ENCODE results near the gene SARNP.

The SARNP gene

GRCh38 chr12:55847603-55848291 lies 30.2 kb upstream of the SARNP start:
- DNase-seq (ENCODE audit: low read depth) = peak; percentile 99
- H3K9ac ChIP-seq (ENCODE audit: low read length) = peak overlapping the region; percentile 89
- no peaks in the 10 kb centered on the region for H3K36me3 ChIP-seq (ENCODE audit: control insufficient read depth, insufficient read depth, low read length, severe bottlenecking)
- H3K9me3 ChIP-seq (ENCODE audit: control insufficient read depth, low read length) = no peaks in the 10 kb centered on the region
- peaks cover 70% of the 10 kb centered on the region for H3K4me1 ChIP-seq (ENCODE audit: control insufficient read depth, insufficient read depth, low read length)
- peak overlapping the region; percentile 73 for H3K4me3 ChIP-seq (ENCODE audit: low read length)
- no peaks in the 10 kb centered on the region for H3K27me3 ChIP-seq (replicated peaks; ENCODE audit: control insufficient read depth, insufficient read depth, low read length)

- Histone ChIP-seq H3K36me3 (ENCODE audit: control insufficient read depth, insufficient read depth, low read length, severe bottlenecking) (no peaks in the 10 kb centered on the region), H3K9ac (ENCODE audit: low read length) (peak overlapping the region; percentile 83), H3K27me3 (replicated peaks; ENCODE audit: control insufficient read depth, insufficient read depth, low read length) (no peaks in the 10 kb centered on the region), H3K4me3 (ENCODE audit: low read length) (peak overlapping the region; percentile 63), H3K4me1 (ENCODE audit: control insufficient read depth, insufficient read depth, low read length) (peaks cover 74% of the 10 kb centered on the region), H3K9me3 (ENCODE audit: control insufficient read depth, low read length) (no peaks in the 10 kb centered on the region)
- peak; percentile 77 for DNase-seq (ENCODE audit: low read depth)
Measured at GRCh38 chr12:55847033-55847432, 29.5 kb upstream of the SARNP start.

DNA sequence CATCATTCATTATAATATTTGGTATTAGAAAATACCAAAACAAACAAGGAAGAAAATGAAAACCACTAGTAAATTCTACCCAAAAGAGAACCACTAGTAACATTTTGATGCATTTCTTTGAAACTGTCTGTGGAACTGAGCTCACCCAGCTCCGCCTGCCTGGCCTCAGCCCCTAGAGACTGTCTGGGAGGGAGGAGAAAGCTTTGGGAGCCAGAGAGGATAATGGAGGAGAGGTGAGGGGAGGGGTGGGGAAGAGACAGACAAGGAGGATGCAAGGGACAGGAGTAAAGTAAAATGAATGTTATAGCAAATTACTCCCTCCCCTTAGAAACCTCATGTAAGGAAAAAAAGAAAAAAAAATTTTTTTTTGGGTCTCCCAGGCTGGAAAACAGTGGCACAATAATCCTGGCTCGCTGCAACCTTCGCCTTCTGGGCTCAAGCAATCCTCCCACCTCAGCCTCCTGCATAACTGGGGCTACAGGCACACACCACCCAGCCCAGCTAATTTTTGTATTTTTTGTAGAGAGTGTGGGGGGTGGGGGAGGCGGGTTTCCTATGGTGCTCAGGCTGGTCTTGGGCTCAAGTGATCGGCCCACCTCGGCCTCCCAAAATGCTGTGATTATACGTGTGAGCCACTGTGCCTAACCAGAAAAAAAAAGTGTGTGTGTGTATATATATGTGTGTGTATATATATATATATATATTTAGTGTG lies 28.4 kb upstream of the SARNP start:
- Histone ChIP-seq H3K9ac (ENCODE audit: low read length) (peak overlapping the region; percentile 83), H3K4me1 (ENCODE audit: control insufficient read depth, insufficient read depth, low read length) (peaks cover 81% of the 10 kb centered on the region), H3K9me3 (ENCODE audit: control insufficient read depth, low read length) (no peaks in the 10 kb centered on the region), H3K36me3 (ENCODE audit: control insufficient read depth, insufficient read depth, low read length, severe bottlenecking) (peaks cover 2% of the 10 kb centered on the region), H3K27me3 (replicated peaks; ENCODE audit: control insufficient read depth, insufficient read depth, low read length) (no peaks in the 10 kb centered on the region), H3K4me3 (ENCODE audit: low read length) (peak overlapping the region; percentile 41)
- peak; percentile 54 for DNase-seq (ENCODE audit: low read depth)

- H3K9me3 ChIP-seq (ENCODE audit: control insufficient read depth, low read length) = no peaks in the 10 kb centered on the region
- H3K27me3 ChIP-seq (replicated peaks; ENCODE audit: control insufficient read depth, insufficient read depth, low read length) = no peaks in the 10 kb centered on the region
- peak overlapping the region; percentile 83 for H3K9ac ChIP-seq (ENCODE audit: low read length)
- peak overlapping the region; percentile 41 for H3K4me3 ChIP-seq (ENCODE audit: low read length)
- no peak for DNase-seq (ENCODE audit: low read depth)
- H3K36me3 ChIP-seq (ENCODE audit: control insufficient read depth, insufficient read depth, low read length, severe bottlenecking) = peaks cover 8% of the 10 kb centered on the region
- H3K4me1 ChIP-seq (ENCODE audit: control insufficient read depth, insufficient read depth, low read length) = peaks cover 80% of the 10 kb centered on the region
Measured at GRCh38 chr12:55845361-55845760, 27.8 kb upstream of the SARNP start.

GRCh38 chr12:55844961-55845360 lies 27.4 kb upstream of the SARNP start:
- Histone ChIP-seq H3K27me3 (replicated peaks; ENCODE audit: control insufficient read depth, insufficient read depth, low read length) (no peaks in the 10 kb centered on the region), H3K4me1 (ENCODE audit: control insufficient read depth, insufficient read depth, low read length) (peaks cover 76% of the 10 kb centered on the region), H3K9ac (ENCODE audit: low read length) (peak overlapping the region; percentile 83), H3K9me3 (ENCODE audit: control insufficient read depth, low read length) (no peaks in the 10 kb centered on the region), H3K36me3 (ENCODE audit: control insufficient read depth, insufficient read depth, low read length, severe bottlenecking) (peaks cover 10% of the 10 kb centered on the region), H3K4me3 (ENCODE audit: low read length) (peak overlapping the region; percentile 41)
- no peak for DNase-seq (ENCODE audit: low read depth)

GRCh38 chr12:55843431-55843830 lies 25.9 kb upstream of the SARNP start:
- H3K9me3 ChIP-seq (ENCODE audit: control insufficient read depth, low read length) = no peaks in the 10 kb centered on the region
- peaks cover 22% of the 10 kb centered on the region for H3K36me3 ChIP-seq (ENCODE audit: control insufficient read depth, insufficient read depth, low read length, severe bottlenecking)
- DNase-seq (ENCODE audit: low read depth) = no peak
- H3K4me3 ChIP-seq (ENCODE audit: low read length) = no peak overlapping the region
- H3K4me1 ChIP-seq (ENCODE audit: control insufficient read depth, insufficient read depth, low read length) = peaks cover 67% of the 10 kb centered on the region
- H3K27me3 ChIP-seq (replicated peaks; ENCODE audit: control insufficient read depth, insufficient read depth, low read length) = no peaks in the 10 kb centered on the region
- H3K9ac ChIP-seq (ENCODE audit: low read length) = peak overlapping the region; percentile 92

DNA sequence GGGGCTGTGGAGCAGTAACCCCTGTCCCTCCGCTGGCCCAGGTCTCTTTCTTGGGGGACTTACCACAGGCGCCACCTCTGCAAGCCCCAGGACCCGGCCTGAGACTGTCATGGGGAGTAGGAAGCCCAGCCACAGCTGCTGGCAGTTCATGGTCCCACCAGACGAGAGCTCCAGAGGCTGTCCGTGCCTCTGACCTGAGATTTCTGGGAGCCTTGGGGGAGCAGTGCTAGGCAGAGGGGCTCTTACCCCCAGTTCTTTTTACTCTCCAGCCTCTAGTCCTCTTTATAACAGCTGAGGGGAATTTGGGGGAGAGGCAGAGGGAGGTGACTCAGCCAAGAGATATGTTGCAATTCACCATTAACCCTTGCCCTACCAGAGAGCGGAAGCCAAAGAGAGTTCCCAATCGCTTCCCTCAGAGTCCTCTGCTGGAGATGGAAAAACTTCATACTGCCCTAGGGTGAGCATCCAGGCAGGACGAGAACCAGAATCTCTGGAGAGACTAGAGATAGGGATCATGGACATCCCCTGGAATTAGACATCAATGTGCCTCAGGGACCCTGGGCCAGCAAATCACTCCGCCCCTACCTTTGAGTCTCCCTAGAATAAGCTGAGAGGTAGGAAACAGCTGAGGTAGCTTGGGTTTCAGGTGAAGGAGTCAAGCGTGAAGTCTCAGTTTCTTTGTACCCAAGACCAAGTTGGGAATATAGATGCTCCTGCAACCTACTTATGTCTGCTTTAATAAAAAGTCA lies 25.3 kb upstream of the SARNP start, which contains the start of gene MMP19:
Gene MMP19 (minus strand): TSS at position 256 of the 749 bp plus-strand sequence. CDS start 106 bp downstream, at position 150.
- peak within 1 kb of the TSS; percentile 89 for H3K4me3 ChIP-seq (ENCODE audit: low read length)
- H3K27me3 ChIP-seq (replicated peaks; ENCODE audit: control insufficient read depth, insufficient read depth, low read length) = no peaks in the 10 kb centered on the region
- H3K36me3 ChIP-seq (ENCODE audit: control insufficient read depth, insufficient read depth, low read length, severe bottlenecking) = peaks cover 28% of the 10 kb centered on the region
- peak within 1 kb of the TSS; percentile 92 for H3K9ac ChIP-seq (ENCODE audit: low read length)
- DNase-seq (ENCODE audit: low read depth) = peak; percentile 90
- no peaks in the 10 kb centered on the region for H3K9me3 ChIP-seq (ENCODE audit: control insufficient read depth, low read length)
- peaks cover 66% of the 10 kb centered on the region for H3K4me1 ChIP-seq (ENCODE audit: control insufficient read depth, insufficient read depth, low read length)

DNA sequence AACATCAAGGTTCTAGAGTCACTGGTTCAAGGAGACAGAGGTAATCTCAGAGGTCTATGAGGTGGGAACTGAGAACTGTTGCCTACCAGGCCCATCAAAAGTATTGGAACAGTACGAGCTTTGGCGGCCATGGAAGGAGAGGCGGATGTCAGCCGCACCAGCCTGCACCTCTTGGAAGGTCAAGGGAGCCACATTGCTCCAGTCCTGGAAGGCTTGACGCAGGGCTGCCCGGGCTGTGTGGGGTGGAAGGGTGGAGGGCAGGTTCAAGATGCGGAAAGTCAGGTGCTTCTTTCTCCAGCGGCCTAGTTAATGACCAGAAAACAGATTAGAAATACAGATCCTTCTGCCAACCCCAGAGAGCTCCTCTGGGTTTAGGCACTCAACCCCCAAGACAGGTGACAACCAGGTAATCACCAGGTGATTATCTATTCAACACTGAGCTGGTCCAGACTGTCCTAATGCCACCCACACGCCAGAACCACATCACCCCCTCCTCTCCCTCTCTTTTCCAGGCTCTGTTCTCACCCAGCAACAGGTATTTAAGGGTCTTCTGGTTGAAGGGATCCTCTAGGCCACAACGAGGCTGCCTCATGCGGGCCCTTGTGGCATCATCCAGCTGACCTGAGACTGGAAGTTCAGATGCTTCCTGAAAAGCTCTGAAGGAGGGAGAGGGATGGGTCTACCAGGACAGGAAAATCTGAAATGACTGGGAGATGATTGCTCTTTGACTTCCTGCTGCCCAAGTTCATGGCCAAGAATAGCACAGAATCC lies 23.2 kb upstream of the SARNP start:
- Histone ChIP-seq H3K36me3 (ENCODE audit: control insufficient read depth, insufficient read depth, low read length, severe bottlenecking) (peaks cover 48% of the 10 kb centered on the region), H3K4me3 (ENCODE audit: low read length) (peak overlapping the region; percentile 89), H3K27me3 (replicated peaks; ENCODE audit: control insufficient read depth, insufficient read depth, low read length) (no peaks in the 10 kb centered on the region), H3K4me1 (ENCODE audit: control insufficient read depth, insufficient read depth, low read length) (peaks cover 49% of the 10 kb centered on the region), H3K9ac (ENCODE audit: low read length) (no peak overlapping the region), H3K9me3 (ENCODE audit: control insufficient read depth, low read length) (no peaks in the 10 kb centered on the region)
- no peak for DNase-seq (ENCODE audit: low read depth)

DNA sequence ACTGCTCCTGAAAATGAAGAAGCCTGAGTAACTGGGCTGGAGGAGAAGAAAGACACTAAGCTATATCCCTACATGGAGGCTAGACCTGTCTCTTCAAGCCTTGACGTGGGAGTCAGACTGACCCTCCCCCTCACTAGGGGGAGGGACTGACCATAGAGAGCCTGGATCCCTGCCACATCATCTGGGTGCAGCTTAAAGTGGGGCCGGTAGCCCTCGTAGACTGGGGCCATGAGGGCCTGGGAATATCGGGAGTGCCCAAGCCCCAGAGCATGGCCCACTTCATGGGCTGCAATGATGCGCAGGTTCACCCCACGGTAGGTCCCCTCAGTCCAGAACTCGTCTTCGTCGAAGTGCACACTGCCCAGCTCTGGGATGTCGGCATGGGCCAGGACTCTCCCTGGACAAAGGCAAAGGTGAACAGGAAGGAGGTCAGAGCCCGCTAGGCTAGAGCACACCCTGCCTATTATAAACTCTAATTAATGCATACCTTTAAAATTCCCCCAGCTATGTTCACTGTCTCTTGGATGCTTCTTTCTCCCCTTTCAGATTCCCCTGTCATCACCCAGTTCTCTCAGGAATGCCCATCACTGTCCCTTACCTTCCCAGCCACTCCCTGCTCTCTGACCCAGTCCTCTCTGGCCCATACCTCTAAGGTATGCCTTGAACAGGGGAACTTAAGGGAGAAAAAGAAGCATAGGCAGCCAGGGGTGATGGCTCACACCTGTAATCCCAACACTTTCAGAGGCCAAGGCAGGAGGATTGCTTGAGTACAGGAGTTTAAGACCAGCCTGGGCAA lies 22.0 kb upstream of the SARNP start:
- H3K9ac ChIP-seq (ENCODE audit: low read length) = no peak overlapping the region
- H3K9me3 ChIP-seq (ENCODE audit: control insufficient read depth, low read length) = no peaks in the 10 kb centered on the region
- H3K27me3 ChIP-seq (replicated peaks; ENCODE audit: control insufficient read depth, insufficient read depth, low read length) = no peaks in the 10 kb centered on the region
- H3K4me1 ChIP-seq (ENCODE audit: control insufficient read depth, insufficient read depth, low read length) = peaks cover 40% of the 10 kb centered on the region
- no peak overlapping the region for H3K4me3 ChIP-seq (ENCODE audit: low read length)
- DNase-seq (ENCODE audit: low read depth) = no peak
- peaks cover 53% of the 10 kb centered on the region for H3K36me3 ChIP-seq (ENCODE audit: control insufficient read depth, insufficient read depth, low read length, severe bottlenecking)

DNA sequence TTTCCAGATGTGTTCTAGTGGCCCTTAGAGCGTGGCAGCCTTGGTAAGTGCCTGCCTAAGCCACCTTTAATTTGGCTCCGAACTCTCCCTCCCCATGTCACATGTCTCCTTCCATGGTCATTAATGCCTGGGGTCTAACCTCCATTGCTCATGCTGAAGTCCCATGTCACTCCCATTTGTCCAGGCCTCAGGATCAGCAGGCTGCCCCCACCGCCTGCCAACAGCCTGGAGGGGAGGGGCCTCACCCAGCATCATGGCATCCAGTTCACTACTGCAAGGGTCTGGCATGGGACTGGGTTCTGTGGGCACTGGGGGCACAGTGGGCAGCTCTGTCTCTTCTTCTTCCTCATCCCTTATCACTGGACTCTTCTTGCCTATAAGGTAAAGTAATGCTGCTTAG lies 20.8 kb upstream of the SARNP start:
- H3K36me3 ChIP-seq (ENCODE audit: control insufficient read depth, insufficient read depth, low read length, severe bottlenecking) = peaks cover 53% of the 10 kb centered on the region
- no peaks in the 10 kb centered on the region for H3K9me3 ChIP-seq (ENCODE audit: control insufficient read depth, low read length)
- H3K9ac ChIP-seq (ENCODE audit: low read length) = no peak overlapping the region
- H3K4me1 ChIP-seq (ENCODE audit: control insufficient read depth, insufficient read depth, low read length) = peaks cover 34% of the 10 kb centered on the region
- DNase-seq (ENCODE audit: low read depth) = no peak
- no peak overlapping the region for H3K4me3 ChIP-seq (ENCODE audit: low read length)
- H3K27me3 ChIP-seq (replicated peaks; ENCODE audit: control insufficient read depth, insufficient read depth, low read length) = no peaks in the 10 kb centered on the region
